Left ventricle myocardium inferior (tissue), 1 donor: ENCODE measurements around the gene DLX1. TPM values are rescaled to one million over a fixed set of nuclear protein-coding genes. Genes with fewer than 3 reads are reported as not detected.

Source experiments
- DNase-seq: peaks from one replicate; pipeline ENCODE4 v3.0.0-alpha.2; 2020
- H3K27ac ChIP-seq: fragments of 200-600 bp; replicated peaks from 2 replicates; pipeline ENCODE4 v1.8.0; 2021
- H3K27me3 ChIP-seq: fragments of 200-600 bp; 2 replicates; pipeline ENCODE4 v1.8.0; 2021; ENCODE audit warnings: low read depth
- H3K36me3 ChIP-seq: fragments of 200-600 bp; 2 replicates; pipeline ENCODE4 v1.8.0; 2021
- H3K4me1 ChIP-seq: fragments of 200-600 bp; 2 replicates; pipeline ENCODE4 v1.8.0; 2021
- H3K4me3 ChIP-seq: fragments of 200-600 bp; 2 replicates; pipeline ENCODE4 v1.8.0; 2021; ENCODE audit warnings: mild to moderate bottlenecking, moderate library complexity
- H3K9me3 ChIP-seq: fragments of 200-600 bp; replicated peaks from 2 replicates; pipeline ENCODE4 v1.8.0; 2021
- CTCF ChIP-seq: fragments of 200-600 bp; IDR thresholded peaks from 2 replicates; pipeline ENCODE4 v1.8.0; 2021; ENCODE audit warnings: antibody characterized with exemption, mild to moderate bottlenecking, borderline replicate concordance
- intact Hi-C: fragments of 100-400 bp; cut with micrococcal nuclease; formaldehyde crosslinking; loops from one replicate; pipeline ENCODE4 v1.11.0; 2022
- total RNA-seq: library from RNA; stranded (reverse); fragmentation: NEBNext Ultra II Directional; extraction: Animal tissue kit (Norgen Biotek cat#: 25700); gene quantifications from one replicate; pipeline ENCODE4 v1.2.1, GENCODE V29; 2021
- donor health status: DM: no; HTN: yes; CAD: no; lungs with severe emphysema.

Gene DLX1
- total RNA-seq, 1 donor from 2014 or later, result not detected

- Histone ChIP-seq H3K4me1 (no peaks in the 10 kb centered on the region), H3K4me3 (no peak overlapping the region), H3K27me3 (no peaks in the 10 kb centered on the region), H3K27ac (no peak overlapping the region), H3K36me3 (no peaks in the 10 kb centered on the region), H3K9me3 (no peaks in the 10 kb centered on the region)
- no peak for TF ChIP-seq CTCF
- no peak for DNase-seq
- intact Hi-C loops, result no loop called here
These were observed 39.1 kb upstream of the DLX1 start for GRCh38 chr2:172046080-172046678.

- no peaks in the 10 kb centered on the region for H3K9me3 ChIP-seq
- no peak for DNase-seq
- no peak overlapping the region for H3K27ac ChIP-seq
- no peaks in the 10 kb centered on the region for H3K27me3 ChIP-seq
- TF ChIP-seq CTCF, result no peak
- H3K4me1 ChIP-seq, result no peaks in the 10 kb centered on the region
- no peaks in the 10 kb centered on the region for H3K36me3 ChIP-seq
- no peak overlapping the region for H3K4me3 ChIP-seq
- intact Hi-C loops, result no loop called here
These were observed 38.3 kb upstream of the DLX1 start for GRCh38 chr2:172046866-172047565.

- Histone ChIP-seq H3K27ac (no peak overlapping the region), H3K9me3 (no peaks in the 10 kb centered on the region), H3K36me3 (no peaks in the 10 kb centered on the region), H3K27me3 (no peaks in the 10 kb centered on the region), H3K4me3 (no peak overlapping the region), H3K4me1 (no peaks in the 10 kb centered on the region)
- no peak for DNase-seq
- TF ChIP-seq CTCF, result no peak
- intact Hi-C loops, result no loop called here
These were observed 37.5 kb upstream of the DLX1 start for GRCh38 chr2:172047566-172048507.

GRCh38 chr2:172048508-172049503 is 36.5 kb upstream of the DLX1 start:
- DNase-seq, result no peak
- no peak for TF ChIP-seq CTCF
- Histone ChIP-seq H3K9me3 (no peaks in the 10 kb centered on the region), H3K27me3 (no peaks in the 10 kb centered on the region), H3K36me3 (no peaks in the 10 kb centered on the region), H3K27ac (no peak overlapping the region), H3K4me1 (no peaks in the 10 kb centered on the region), H3K4me3 (no peak overlapping the region)
- intact Hi-C loops, result no loop called here
